ENCODE measurements around the gene ZNF319. TPM values are rescaled to one million over a fixed set of nuclear protein-coding genes. Genes with fewer than 3 reads are reported as not detected.

ZNF319 gene
- total RNA-seq, 1 donor: 4.3 TPM

- Histone ChIP-seq H3K4me1 (ENCODE audit: insufficient read depth, low read length) (no peaks in the 10 kb centered on the region), H2AFZ (ENCODE audit: low read length) (no peak overlapping the region), H3K27ac (ENCODE audit: low read depth, low read length) (no peak overlapping the region), H3K9me3 (ENCODE audit: low read depth, low read length) (no peaks in the 10 kb centered on the region), H3K4me2 (ENCODE audit: insufficient read depth, low read length) (no peak overlapping the region), H4K20me1 (ENCODE audit: insufficient read depth, low read length) (peaks cover 23% of the 10 kb centered on the region), H3K27me3 (ENCODE audit: insufficient read depth, low read length) (peaks cover 10% of the 10 kb centered on the region), H3K79me2 (ENCODE audit: insufficient read depth, low read length) (peaks cover 2% of the 10 kb centered on the region), H3K36me3 (ENCODE audit: insufficient read depth, low read length) (peaks cover 17% of the 10 kb centered on the region), H3K4me3 (ENCODE audit: insufficient read depth, low read length) (no peak overlapping the region)
- TF ChIP-seq, protein P1, sequence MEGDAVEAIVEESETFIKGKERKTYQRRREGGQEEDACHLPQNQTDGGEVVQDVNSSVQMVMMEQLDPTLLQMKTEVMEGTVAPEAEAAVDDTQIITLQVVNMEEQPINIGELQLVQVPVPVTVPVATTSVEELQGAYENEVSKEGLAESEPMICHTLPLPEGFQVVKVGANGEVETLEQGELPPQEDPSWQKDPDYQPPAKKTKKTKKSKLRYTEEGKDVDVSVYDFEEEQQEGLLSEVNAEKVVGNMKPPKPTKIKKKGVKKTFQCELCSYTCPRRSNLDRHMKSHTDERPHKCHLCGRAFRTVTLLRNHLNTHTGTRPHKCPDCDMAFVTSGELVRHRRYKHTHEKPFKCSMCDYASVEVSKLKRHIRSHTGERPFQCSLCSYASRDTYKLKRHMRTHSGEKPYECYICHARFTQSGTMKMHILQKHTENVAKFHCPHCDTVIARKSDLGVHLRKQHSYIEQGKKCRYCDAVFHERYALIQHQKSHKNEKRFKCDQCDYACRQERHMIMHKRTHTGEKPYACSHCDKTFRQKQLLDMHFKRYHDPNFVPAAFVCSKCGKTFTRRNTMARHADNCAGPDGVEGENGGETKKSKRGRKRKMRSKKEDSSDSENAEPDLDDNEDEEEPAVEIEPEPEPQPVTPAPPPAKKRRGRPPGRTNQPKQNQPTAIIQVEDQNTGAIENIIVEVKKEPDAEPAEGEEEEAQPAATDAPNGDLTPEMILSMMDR (IDR thresholded peaks at IDR 0.05; ENCODE audit: extremely low read depth, low read depth, low read length): no peak
- peak; percentile 43 for DNase-seq (ENCODE audit: insufficient read length, low spot score, missing footprints)
Observed at GRCh38 chr16:57991551-57992059, 8.9 kb downstream of the ZNF319 start.

- TF ChIP-seq, protein P1 (IDR thresholded peaks at IDR 0.05; ENCODE audit: extremely low read depth, low read depth, low read length): no peak
- peaks cover 31% of the 10 kb centered on the region for H3K27me3 ChIP-seq (ENCODE audit: insufficient read depth, low read length)
- H3K4me3 ChIP-seq (ENCODE audit: insufficient read depth, low read length): no peak overlapping the region
- peak; percentile 89 for DNase-seq (ENCODE audit: insufficient read length, low spot score, missing footprints)
- H4K20me1 ChIP-seq (ENCODE audit: insufficient read depth, low read length): peaks cover 3% of the 10 kb centered on the region
- no peak overlapping the region for H3K4me2 ChIP-seq (ENCODE audit: insufficient read depth, low read length)
- H3K79me2 ChIP-seq (ENCODE audit: insufficient read depth, low read length): no peaks in the 10 kb centered on the region
- H3K36me3 ChIP-seq (ENCODE audit: insufficient read depth, low read length): no peaks in the 10 kb centered on the region
- no peaks in the 10 kb centered on the region for H3K9me3 ChIP-seq (ENCODE audit: low read depth, low read length)
- peaks cover 3% of the 10 kb centered on the region for H3K4me1 ChIP-seq (ENCODE audit: insufficient read depth, low read length)
- no peak overlapping the region for H3K27ac ChIP-seq (ENCODE audit: low read depth, low read length)
- H2AFZ ChIP-seq (ENCODE audit: low read length): no peak overlapping the region
Observed at GRCh38 chr16:57988929-57989328, 11.5 kb downstream of the ZNF319 start.

- peak; percentile 69 for DNase-seq (ENCODE audit: insufficient read length, low spot score, missing footprints)
- Histone ChIP-seq H3K27me3 (ENCODE audit: insufficient read depth, low read length) (peaks cover 34% of the 10 kb centered on the region), H2AFZ (ENCODE audit: low read length) (no peak overlapping the region), H3K4me2 (ENCODE audit: insufficient read depth, low read length) (no peak overlapping the region), H3K4me1 (ENCODE audit: insufficient read depth, low read length) (peaks cover 3% of the 10 kb centered on the region), H3K27ac (ENCODE audit: low read depth, low read length) (no peak overlapping the region), H3K9me3 (ENCODE audit: low read depth, low read length) (no peaks in the 10 kb centered on the region), H3K36me3 (ENCODE audit: insufficient read depth, low read length) (no peaks in the 10 kb centered on the region), H3K79me2 (ENCODE audit: insufficient read depth, low read length) (no peaks in the 10 kb centered on the region), H3K4me3 (ENCODE audit: insufficient read depth, low read length) (no peak overlapping the region), H4K20me1 (ENCODE audit: insufficient read depth, low read length) (no peaks in the 10 kb centered on the region)
- TF ChIP-seq, protein P1 (IDR thresholded peaks at IDR 0.05; ENCODE audit: extremely low read depth, low read depth, low read length): no peak
Observed at GRCh38 chr16:57987441-57988177, 12.9 kb downstream of the ZNF319 start.

DNA sequence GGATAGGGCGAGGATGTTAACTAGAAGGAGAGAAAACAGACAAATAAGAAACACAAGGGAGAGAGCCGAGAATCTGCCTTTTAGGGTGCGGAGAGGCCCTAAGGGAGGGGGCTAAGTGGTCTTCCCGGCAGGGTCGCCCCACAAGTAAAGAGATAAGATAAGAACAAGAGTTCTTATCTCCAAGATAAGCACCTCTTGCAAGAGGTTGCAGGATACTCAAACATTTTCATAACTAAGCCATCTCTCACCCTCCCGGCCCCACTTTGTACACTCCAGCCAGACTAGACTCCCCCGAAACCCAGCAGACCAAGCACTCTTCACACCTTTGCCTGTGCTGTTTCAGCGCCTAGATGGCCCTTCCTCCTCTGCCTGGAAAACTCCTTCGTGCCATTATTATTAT lies 14.3 kb downstream of the ZNF319 start:
- H3K4me1 ChIP-seq (ENCODE audit: insufficient read depth, low read length): peaks cover 3% of the 10 kb centered on the region
- TF ChIP-seq, protein P1 (IDR thresholded peaks at IDR 0.05; ENCODE audit: extremely low read depth, low read depth, low read length): no peak
- no peaks in the 10 kb centered on the region for H3K79me2 ChIP-seq (ENCODE audit: insufficient read depth, low read length)
- peaks cover 44% of the 10 kb centered on the region for H3K27me3 ChIP-seq (ENCODE audit: insufficient read depth, low read length)
- H4K20me1 ChIP-seq (ENCODE audit: insufficient read depth, low read length): no peaks in the 10 kb centered on the region
- no peak overlapping the region for H3K27ac ChIP-seq (ENCODE audit: low read depth, low read length)
- no peak overlapping the region for H2AFZ ChIP-seq (ENCODE audit: low read length)
- H3K4me3 ChIP-seq (ENCODE audit: insufficient read depth, low read length): no peak overlapping the region
- H3K36me3 ChIP-seq (ENCODE audit: insufficient read depth, low read length): no peaks in the 10 kb centered on the region
- no peak overlapping the region for H3K4me2 ChIP-seq (ENCODE audit: insufficient read depth, low read length)
- H3K9me3 ChIP-seq (ENCODE audit: low read depth, low read length): no peaks in the 10 kb centered on the region
- peak; percentile 50 for DNase-seq (ENCODE audit: insufficient read length, low spot score, missing footprints)
